CD4-positive, CD25-positive, alpha-beta regulatory T cell (primary cell): Measurements from ENCODE around the gene SUMF2. TPM values are rescaled to one million over a fixed set of nuclear protein-coding genes. Genes with fewer than 3 reads are reported as not detected.
"Not testable (repeated sequence)": the region's sequence is repeated elsewhere in the genome, so short reads cannot be mapped to it uniquely, and the experiment has no call there.

Source experiments
- ATAC-seq, 2 donors: fragments of 150-1000 bp; cut with Tn5 transposase; one replicate each; pipeline ENCODE4 v1.10.0; 2021; ENCODE audit warnings: low read depth in 2 of 2, moderate number of reproducible peaks in 2 of 2, moderate library complexity in 1 of 2
- DNase-seq, 3 donors: peaks; one replicate each; pipeline versions ENCODE4 v3.0.0 to v3.0.0-alpha.2; 2012 to 2022; ENCODE audit warnings: mixed read lengths in 1 of 3
- H3K27ac ChIP-seq: one replicate; pipeline ENCODE4 v1.7.0; 2013; ENCODE audit warnings: mild to moderate bottlenecking, low read length; ENCODE audit not compliant: insufficient read depth, poor library complexity, severe bottlenecking
- H3K27me3 ChIP-seq: one replicate; pipeline ENCODE4 v1.7.0; 2013; ENCODE audit warnings: low read length; ENCODE audit not compliant: control insufficient read depth, insufficient read depth
- H3K36me3 ChIP-seq: one replicate; pipeline ENCODE4 v1.7.0; 2013; ENCODE audit warnings: mild to moderate bottlenecking, low read length, moderate library complexity; ENCODE audit not compliant: control insufficient read depth, insufficient read depth
- H3K4me1 ChIP-seq: 2 replicates; pipeline ENCODE4 v1.7.0; 2013; ENCODE audit warnings: mild to moderate bottlenecking, low read length; ENCODE audit not compliant: insufficient read depth, control insufficient read depth, poor library complexity, severe bottlenecking
- H3K4me3 ChIP-seq: one replicate; pipeline ENCODE4 v1.7.0; 2013; ENCODE audit warnings: low read depth, mild to moderate bottlenecking, low read length, moderate library complexity
- H3K9me3 ChIP-seq, 2 experiments: 1 replicate in 1 of 2; 2 replicates in 1 of 2; pipeline ENCODE4 v1.7.0; 2013; ENCODE audit warnings: low read length in 2 of 2, mild to moderate bottlenecking in 1 of 2, moderate library complexity in 1 of 2; ENCODE audit not compliant: control insufficient read depth in 2 of 2
- H3K27ac Mint-ChIP-seq, 3 donors: one replicate each; pipeline ENCODE4 v1.8.0; 2020 to 2022; ENCODE audit warnings: mild to moderate bottlenecking in 3 of 3, mixed read lengths in 3 of 3, moderate library complexity in 2 of 3
- H3K27me3 Mint-ChIP-seq: one replicate; pipeline ENCODE4 v1.8.0; 2022; ENCODE audit warnings: mild to moderate bottlenecking, mixed read lengths
- H3K36me3 Mint-ChIP-seq: one replicate; pipeline ENCODE4 v1.8.0; 2020; ENCODE audit warnings: mixed read lengths
- H3K4me1 Mint-ChIP-seq, 4 donors: one replicate each; pipeline ENCODE4 v1.8.0; 2020 to 2022; ENCODE audit warnings: mixed read lengths in 4 of 4, mild to moderate bottlenecking in 1 of 4
- H3K4me3 Mint-ChIP-seq, 4 donors: one replicate each; pipeline ENCODE4 v1.8.0; 2020 to 2022; ENCODE audit warnings: mild to moderate bottlenecking in 4 of 4, mixed read lengths in 4 of 4, moderate library complexity in 3 of 4
- H3K9me3 Mint-ChIP-seq, 7 donors: one replicate each; pipeline ENCODE4 v1.8.0; 2020 to 2022; ENCODE audit warnings: mixed read lengths in 7 of 7, mild to moderate bottlenecking in 3 of 7, moderate library complexity in 2 of 7
- polyA plus RNA-seq, 4 donors: library from polyadenylated mRNA; unstranded; fragments of 300-500 nt; fragmentation: Illumina TruSeq; gene quantifications; one replicate each; pipeline ENCODE4 v1.2.3, GENCODE V29; 2021
- total RNA-seq: library from RNA; stranded (reverse); gene quantifications from one replicate; pipeline ENCODE4 v1.2.3, GENCODE V29; 2022

The SUMF2 gene
- total RNA-seq = 114 TPM
- 100 to 1,000 TPM; 166 to 205 (median 192) TPM for polyA plus RNA-seq

GRCh38 chr7:56063882-56064625, at the start of gene SUMF2:
Gene SUMF2, plus strand, starts transcription at chr7:56064286. Its CDS starts 26 bp downstream, at chr7:56064312.
- no peaks in the 10 kb centered on the region for H3K27me3 ChIP-seq
- Mint-ChIP-seq H3K27me3 (peaks cover 6% of the 10 kb centered on the region), H3K4me1 (peaks cover 17 to 39% (median 31%) of the 10 kb centered on the region in 4 donors), H3K4me3 (peak within 1 kb of the TSS; percentile 92 to 99 (median 96)), H3K27ac (peak within 1 kb of the TSS; percentile 76 to 93 (median 89)), H3K36me3 (peaks cover 31% of the 10 kb centered on the region), H3K9me3 (no peaks in the 10 kb centered on the region)
- DNase-seq (peak; percentile 88 to 93 (median 91)), ATAC-seq (peak; percentile 84 to 88)
- H3K4me3 ChIP-seq = peak within 1 kb of the TSS; percentile 82
- H3K36me3 ChIP-seq = peaks cover 28% of the 10 kb centered on the region
- H3K27ac ChIP-seq = peak within 1 kb of the TSS; percentile 86
- H3K4me1 ChIP-seq = peaks cover 15% of the 10 kb centered on the region
- H3K9me3 ChIP-seq = no peaks in the 10 kb centered on the region

DNA sequence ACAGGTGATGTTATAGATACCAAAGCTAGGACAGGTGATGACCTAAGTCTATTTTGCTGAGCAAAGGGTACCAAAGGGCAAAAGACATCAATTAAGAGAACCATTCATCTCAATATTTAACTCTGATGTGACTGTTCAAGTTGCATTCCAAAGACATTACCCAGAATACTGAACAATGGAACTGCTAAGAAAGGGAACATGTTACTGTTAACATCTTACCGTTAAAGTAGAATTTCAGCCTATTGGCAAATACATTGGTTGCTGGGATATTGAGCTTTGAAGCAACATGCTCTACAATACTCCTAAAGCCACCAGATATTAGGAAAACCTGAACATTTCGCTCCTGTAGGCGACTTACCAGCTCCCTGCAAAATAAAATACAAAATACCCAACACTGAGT, 47.1 kb upstream of the SUMF2 start:
- not testable (repeated sequence) for ATAC-seq, H3K36me3 ChIP-seq, H3K4me3 Mint-ChIP-seq, H3K27ac ChIP-seq, H3K9me3 ChIP-seq, H3K27me3 ChIP-seq, DNase-seq, H3K4me3 ChIP-seq, H3K9me3 Mint-ChIP-seq, H3K27me3 Mint-ChIP-seq, H3K4me1 ChIP-seq, H3K27ac Mint-ChIP-seq, H3K36me3 Mint-ChIP-seq, H3K4me1 Mint-ChIP-seq

DNA sequence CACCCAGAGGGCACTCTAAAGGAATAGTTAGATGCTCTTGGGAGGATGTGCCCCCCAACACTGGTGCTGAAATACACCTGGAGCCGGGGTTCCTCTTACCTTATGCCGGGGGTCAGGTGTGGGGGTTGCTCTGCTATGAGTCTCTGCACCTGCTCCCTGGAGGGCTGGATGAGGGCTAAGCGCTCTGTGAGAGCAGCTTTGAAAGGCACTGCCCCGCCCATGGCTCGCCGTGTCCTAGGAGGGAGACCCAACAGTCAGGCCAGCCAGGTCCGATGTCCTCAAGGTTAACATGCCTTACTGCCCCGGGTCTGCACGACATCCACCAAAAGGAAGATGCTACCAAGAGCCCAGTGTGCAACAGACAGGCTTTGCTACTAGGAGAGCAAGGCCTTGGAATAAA, 44.6 kb upstream of the SUMF2 start:
- H3K4me1 ChIP-seq = no peaks in the 10 kb centered on the region

DNA sequence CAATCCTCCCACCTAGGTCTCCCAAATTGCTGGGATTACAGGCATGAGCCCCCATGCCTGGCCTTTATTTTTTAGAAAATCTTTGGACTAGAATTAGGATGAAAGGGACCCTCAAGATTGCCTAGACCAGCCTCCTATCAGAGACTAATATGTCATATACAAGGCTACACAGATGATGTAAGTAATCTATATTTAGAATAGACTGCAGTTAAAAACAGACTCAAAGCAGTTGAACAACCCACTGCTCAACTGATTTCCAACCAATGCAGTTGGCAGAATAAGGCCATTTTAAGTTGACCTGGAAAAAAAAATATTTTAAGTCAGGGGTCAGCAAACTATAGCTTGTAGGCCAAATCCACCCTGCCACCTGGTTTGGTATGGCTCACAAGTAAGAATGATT, 40.6 kb upstream of the SUMF2 start:
- H3K4me1 ChIP-seq = no peaks in the 10 kb centered on the region
- no peak overlapping the region for H3K4me3 ChIP-seq
- Mint-ChIP-seq H3K4me1 (peaks cover 0 to 2% (median 0%) of the 10 kb centered on the region in 4 donors), H3K27me3 (no peaks in the 10 kb centered on the region), H3K9me3 (no peaks in the 10 kb centered on the region), H3K27ac (no peak overlapping the region), H3K4me3 (no peak overlapping the region), H3K36me3 (peaks cover 4% of the 10 kb centered on the region)
- H3K27me3 ChIP-seq = no peaks in the 10 kb centered on the region
- no peaks in the 10 kb centered on the region for H3K9me3 ChIP-seq
- DNase-seq = no peak
- no peaks in the 10 kb centered on the region for H3K36me3 ChIP-seq
- H3K27ac ChIP-seq = no peak overlapping the region
- no peak for ATAC-seq

More for the DNA sequence above, 44.6 kb upstream of the SUMF2 start:
- H3K36me3 ChIP-seq = no peaks in the 10 kb centered on the region
- Mint-ChIP-seq H3K27ac (no peak overlapping the region), H3K4me3 (no peak overlapping the region), H3K4me1 (no peaks in the 10 kb centered on the region), H3K27me3 (no peaks in the 10 kb centered on the region), H3K9me3 (no peaks in the 10 kb centered on the region), H3K36me3 (no peaks in the 10 kb centered on the region)
- ATAC-seq = no peak
- H3K9me3 ChIP-seq = no peaks in the 10 kb centered on the region
- no peak overlapping the region for H3K27ac ChIP-seq
- DNase-seq = no peak
- no peaks in the 10 kb centered on the region for H3K27me3 ChIP-seq
- H3K4me3 ChIP-seq = no peak overlapping the region

DNA sequence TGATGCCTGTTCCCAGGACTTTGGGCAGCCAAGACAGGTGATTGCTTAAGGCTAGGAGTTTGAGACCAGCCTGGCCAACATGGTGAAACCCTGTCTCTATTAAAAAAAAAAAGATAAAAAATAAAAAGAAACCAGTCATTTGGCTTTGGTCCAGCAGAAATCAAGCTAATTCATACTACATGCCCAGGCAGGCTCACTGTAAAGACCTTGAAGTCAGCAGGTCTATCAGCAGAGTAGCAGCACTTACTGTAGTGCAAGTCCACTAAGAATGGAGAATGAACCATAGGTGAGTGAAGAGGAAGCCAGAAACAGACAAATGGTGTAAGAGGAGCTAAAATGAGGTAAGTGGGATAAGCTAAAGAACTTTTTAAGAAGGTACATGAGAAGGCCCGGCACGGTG, 37.5 kb upstream of the SUMF2 start:
- no peak overlapping the region for H3K4me3 Mint-ChIP-seq
- Histone ChIP-seq H3K9me3 (no peaks in the 10 kb centered on the region), H3K4me3 (no peak overlapping the region), H3K4me1 (no peaks in the 10 kb centered on the region), H3K36me3 (no peaks in the 10 kb centered on the region), H3K27me3 (no peaks in the 10 kb centered on the region), H3K27ac (no peak overlapping the region)
- no peaks in the 10 kb centered on the region for H3K27me3 Mint-ChIP-seq
- peaks cover 0 to 4% (median 0%) of the 10 kb centered on the region in 4 donors for H3K4me1 Mint-ChIP-seq
- no peak for DNase-seq
- peak overlapping the region in 1 of 3 donors; percentile 20 for H3K27ac Mint-ChIP-seq
- no peak for ATAC-seq
- H3K36me3 Mint-ChIP-seq = peaks cover 4% of the 10 kb centered on the region
- H3K9me3 Mint-ChIP-seq = no peaks in the 10 kb centered on the region

- Histone ChIP-seq H3K27me3 (no peaks in the 10 kb centered on the region), H3K9me3 (no peaks in the 10 kb centered on the region), H3K4me3 (no peak overlapping the region), H3K36me3 (no peaks in the 10 kb centered on the region), H3K4me1 (peaks cover 8% of the 10 kb centered on the region), H3K27ac (no peak overlapping the region)
- ATAC-seq (no peak), DNase-seq (no peak)
- peak overlapping the region in 1 of 3 donors; percentile 56 for H3K27ac Mint-ChIP-seq
- H3K4me3 Mint-ChIP-seq = no peak overlapping the region
- peaks cover 6 to 11% (median 7%) of the 10 kb centered on the region in 4 donors for H3K4me1 Mint-ChIP-seq
- H3K27me3 Mint-ChIP-seq = no peaks in the 10 kb centered on the region
- peaks cover 4% of the 10 kb centered on the region for H3K36me3 Mint-ChIP-seq
- no peaks in the 10 kb centered on the region for H3K9me3 Mint-ChIP-seq
Measured at GRCh38 chr7:56028942-56029630, 35.0 kb upstream of the SUMF2 start.

GRCh38 chr7:56030340-56030739, 33.7 kb upstream of the SUMF2 start:
- ATAC-seq (no peak), DNase-seq (no peak)
- no peak overlapping the region for H3K4me3 Mint-ChIP-seq
- peaks cover 4% of the 10 kb centered on the region for H3K36me3 Mint-ChIP-seq
- H3K27me3 ChIP-seq = no peaks in the 10 kb centered on the region
- H3K9me3 Mint-ChIP-seq = no peaks in the 10 kb centered on the region
- no peaks in the 10 kb centered on the region for H3K9me3 ChIP-seq
- peaks cover 6 to 13% (median 9%) of the 10 kb centered on the region in 4 donors for H3K4me1 Mint-ChIP-seq
- no peaks in the 10 kb centered on the region for H3K36me3 ChIP-seq
- H3K4me3 ChIP-seq = no peak overlapping the region
- no peak overlapping the region for H3K27ac Mint-ChIP-seq
- no peak overlapping the region for H3K27ac ChIP-seq
- H3K4me1 ChIP-seq = peaks cover 8% of the 10 kb centered on the region
- H3K27me3 Mint-ChIP-seq = no peaks in the 10 kb centered on the region
